Renal pelvis (tissue), 4 donors: Measurements from ENCODE around the gene CBX4. TPM values are rescaled to one million over a fixed set of nuclear protein-coding genes. Genes with fewer than 3 reads are reported as not detected.

Experiments
- DNase-seq: peaks from one replicate; pipeline ENCODE4 v3.0.0-alpha.2; 2013
- polyA plus RNA-seq, 3 donors: library from polyadenylated mRNA; unstranded; fragments of 120-200 nt; gene quantifications; one replicate each; pipeline ENCODE4 v1.2.1, GENCODE V29; 2013; ENCODE audit not compliant: insufficient read length in 3 of 3

CBX4 gene
- polyA plus RNA-seq, 3 donors, result 12.3 to 16.8 (median 13.2) TPM

- no peak for DNase-seq
Observed at GRCh38 chr17:79814127-79814973, 24.9 kb downstream of the CBX4 start.

- no peak for DNase-seq
Observed at GRCh38 chr17:79813297-79814126, 25.7 kb downstream of the CBX4 start.

- no peak for DNase-seq
Observed at GRCh38 chr17:79812353-79813258, 26.6 kb downstream of the CBX4 start.

- DNase-seq, result no peak
Observed at GRCh38 chr17:79811868-79812352, 27.3 kb downstream of the CBX4 start.

- no peak for DNase-seq
Observed at GRCh38 chr17:79811011-79811867, 28.0 kb downstream of the CBX4 start.

GRCh38 chr17:79810130-79811010, 28.9 kb downstream of the CBX4 start:
- no peak for DNase-seq

GRCh38 chr17:79809530-79810129, 29.6 kb downstream of the CBX4 start:
- DNase-seq, result no peak

GRCh38 chr17:79808763-79809529, 30.3 kb downstream of the CBX4 start:
- no peak for DNase-seq

- DNase-seq, result no peak
Observed at GRCh38 chr17:79806863-79807720, 32.1 kb downstream of the CBX4 start.

GRCh38 chr17:79806446-79806760, 32.8 kb downstream of the CBX4 start:
- no peak for DNase-seq

- DNase-seq, result no peak
Observed at GRCh38 chr17:79804856-79805696, 34.2 kb downstream of the CBX4 start.

- no peak for DNase-seq
Observed at GRCh38 chr17:79803997-79804855, 35.0 kb downstream of the CBX4 start.

GRCh38 chr17:79803421-79803996, 35.7 kb downstream of the CBX4 start:
- DNase-seq, result no peak

GRCh38 chr17:79802736-79803420, 36.4 kb downstream of the CBX4 start:
- DNase-seq, result no peak
